Stimulated activated effector memory CD8-positive, alpha-beta T cell treated with anti-CD3 and anti-CD28 coated beads, Interleukin-12 subunit alpha, Interleukin-12 subunit beta, amount 100 ng/mL, for 72 hours (primary cell): Measurements from ENCODE around the gene F8.
A peak's percentile ranks its signal among the peaks of the same experiment; 100 is the strongest.

Experiments
- ATAC-seq: fragments of 150-1000 bp; cut with Tn5 transposase; 2 replicates; pipeline ENCODE4 v1.10.0; 2021
- DNase-seq, 2 donors: peaks; one replicate each; pipeline ENCODE4 v3.0.0; 2021 to 2022; ENCODE audit warnings: low spot score in 2 of 2
- H3K27ac Mint-ChIP-seq: one replicate; pipeline ENCODE4 v1.8.0; 2022; ENCODE audit warnings: mild to moderate bottlenecking, mixed read lengths
- H3K36me3 Mint-ChIP-seq: one replicate; pipeline ENCODE4 v1.8.0; 2022; ENCODE audit warnings: mild to moderate bottlenecking, mixed read lengths
- H3K4me1 Mint-ChIP-seq: one replicate; pipeline ENCODE4 v1.8.0; 2022; ENCODE audit warnings: mixed read lengths
- H3K4me3 Mint-ChIP-seq: one replicate; pipeline ENCODE4 v1.8.0; 2022; ENCODE audit warnings: mild to moderate bottlenecking, mixed read lengths
- H3K9me3 Mint-ChIP-seq: one replicate; pipeline ENCODE4 v1.8.0; 2022; ENCODE audit warnings: mixed read lengths

The F8 gene

GRCh38 chrX:155052738-155053498 lies 30.4 kb upstream of the F8 start:
- Mint-ChIP-seq H3K27ac (peak overlapping the region; percentile 12), H3K4me1 (peaks cover 24% of the 10 kb centered on the region), H3K4me3 (no peak overlapping the region), H3K36me3 (peaks cover 31% of the 10 kb centered on the region), H3K9me3 (no peaks in the 10 kb centered on the region)
- peak; percentile 42 for ATAC-seq
- no peak for DNase-seq

- DNase-seq (peak in 1 of 2 donors; percentile 59), ATAC-seq (no peak)
- H3K4me1 Mint-ChIP-seq, result peaks cover 13% of the 10 kb centered on the region
- no peaks in the 10 kb centered on the region for H3K9me3 Mint-ChIP-seq
- H3K36me3 Mint-ChIP-seq, result peaks cover 49% of the 10 kb centered on the region
- no peak overlapping the region for H3K4me3 Mint-ChIP-seq
- no peak overlapping the region for H3K27ac Mint-ChIP-seq
Measured at GRCh38 chrX:155048977-155049619, 26.6 kb upstream of the F8 start.

GRCh38 chrX:155046811-155047528 lies 24.4 kb upstream of the F8 start:
- no peak for DNase-seq
- H3K4me1 Mint-ChIP-seq, result peaks cover 8% of the 10 kb centered on the region
- no peak overlapping the region for H3K27ac Mint-ChIP-seq
- no peaks in the 10 kb centered on the region for H3K9me3 Mint-ChIP-seq
- H3K4me3 Mint-ChIP-seq, result no peak overlapping the region
- H3K36me3 Mint-ChIP-seq, result peaks cover 49% of the 10 kb centered on the region
- no peak for ATAC-seq

GRCh38 chrX:155046129-155046810 lies 23.7 kb upstream of the F8 start:
- DNase-seq (no peak), ATAC-seq (no peak)
- Mint-ChIP-seq H3K4me3 (no peak overlapping the region), H3K36me3 (peaks cover 43% of the 10 kb centered on the region), H3K4me1 (peaks cover 8% of the 10 kb centered on the region), H3K27ac (no peak overlapping the region), H3K9me3 (no peaks in the 10 kb centered on the region)

GRCh38 chrX:155035688-155036087 lies 13.2 kb upstream of the F8 start:
- H3K36me3 Mint-ChIP-seq, result peaks cover 43% of the 10 kb centered on the region
- peaks cover 21% of the 10 kb centered on the region for H3K4me1 Mint-ChIP-seq
- H3K4me3 Mint-ChIP-seq, result no peak overlapping the region
- no peak for ATAC-seq
- no peaks in the 10 kb centered on the region for H3K9me3 Mint-ChIP-seq
- DNase-seq, result no peak
- H3K27ac Mint-ChIP-seq, result no peak overlapping the region

- no peak overlapping the region for H3K27ac Mint-ChIP-seq
- ATAC-seq (no peak), DNase-seq (no peak)
- H3K4me3 Mint-ChIP-seq, result no peak overlapping the region
- H3K36me3 Mint-ChIP-seq, result peaks cover 46% of the 10 kb centered on the region
- peaks cover 15% of the 10 kb centered on the region for H3K4me1 Mint-ChIP-seq
- H3K9me3 Mint-ChIP-seq, result no peaks in the 10 kb centered on the region
Measured at GRCh38 chrX:155031657-155032056, 9.1 kb upstream of the F8 start.

GRCh38 chrX:155028877-155029291 lies 6.4 kb upstream of the F8 start:
- ATAC-seq, result no peak
- H3K4me1 Mint-ChIP-seq, result peaks cover 15% of the 10 kb centered on the region
- DNase-seq, result no peak
- H3K4me3 Mint-ChIP-seq, result peak overlapping the region; percentile 73
- no peaks in the 10 kb centered on the region for H3K9me3 Mint-ChIP-seq
- H3K36me3 Mint-ChIP-seq, result peaks cover 24% of the 10 kb centered on the region
- H3K27ac Mint-ChIP-seq, result no peak overlapping the region

GRCh38 chrX:155028129-155028528 lies 5.6 kb upstream of the F8 start:
- DNase-seq (no peak), ATAC-seq (no peak)
- Mint-ChIP-seq H3K36me3 (peaks cover 24% of the 10 kb centered on the region), H3K4me1 (peaks cover 15% of the 10 kb centered on the region), H3K9me3 (no peaks in the 10 kb centered on the region), H3K4me3 (peak overlapping the region; percentile 73), H3K27ac (peak overlapping the region; percentile 92)

- H3K4me1 Mint-ChIP-seq, result peaks cover 15% of the 10 kb centered on the region
- peak; percentile 49 for ATAC-seq
- H3K27ac Mint-ChIP-seq, result peak overlapping the region; percentile 92
- no peaks in the 10 kb centered on the region for H3K9me3 Mint-ChIP-seq
- no peak for DNase-seq
- H3K4me3 Mint-ChIP-seq, result peak overlapping the region; percentile 73
- peaks cover 24% of the 10 kb centered on the region for H3K36me3 Mint-ChIP-seq
Measured at GRCh38 chrX:155027509-155028066, 5.1 kb upstream of the F8 start.

- peak within 1 kb of the TSS; percentile 92 for H3K27ac Mint-ChIP-seq
- no peaks in the 10 kb centered on the region for H3K9me3 Mint-ChIP-seq
Measured at GRCh38 chrX:155026727-155027508, 4.4 kb upstream of the F8 start, which contains the start of gene FUNDC2. Gene FUNDC2, plus strand, starts transcription at chrX:155026844. Its CDS starts 95 bp downstream, at chrX:155026939.

GRCh38 chrX:155026420-155026726 lies 3.9 kb upstream of the F8 start:
- no peak for ATAC-seq
- DNase-seq, result no peak
- peaks cover 24% of the 10 kb centered on the region for H3K36me3 Mint-ChIP-seq
- peaks cover 15% of the 10 kb centered on the region for H3K4me1 Mint-ChIP-seq
- H3K27ac Mint-ChIP-seq, result peak overlapping the region; percentile 92
- peak overlapping the region; percentile 73 for H3K4me3 Mint-ChIP-seq
- H3K9me3 Mint-ChIP-seq, result no peaks in the 10 kb centered on the region

More at GRCh38 chrX:155026727-155027508, 4.4 kb upstream of the F8 start, which contains the start of gene FUNDC2:
- ATAC-seq, result peak; percentile 93
- peak within 1 kb of the TSS; percentile 73 for H3K4me3 Mint-ChIP-seq
- peaks cover 15% of the 10 kb centered on the region for H3K4me1 Mint-ChIP-seq
- DNase-seq, result peak; percentile 71 to 93
- peaks cover 24% of the 10 kb centered on the region for H3K36me3 Mint-ChIP-seq

GRCh38 chrX:155023907-155024833 lies 1.6 kb upstream of the F8 start:
- H3K27ac Mint-ChIP-seq, result no peak overlapping the region
- H3K36me3 Mint-ChIP-seq, result peaks cover 22% of the 10 kb centered on the region
- ATAC-seq (no peak), DNase-seq (no peak)
- no peak overlapping the region for H3K4me3 Mint-ChIP-seq
- no peaks in the 10 kb centered on the region for H3K9me3 Mint-ChIP-seq
- peaks cover 8% of the 10 kb centered on the region for H3K4me1 Mint-ChIP-seq

- no peaks in the 10 kb centered on the region for H3K36me3 Mint-ChIP-seq
- no peaks in the 10 kb centered on the region for H3K9me3 Mint-ChIP-seq
- H3K27ac Mint-ChIP-seq, result no peak overlapping the region
- H3K4me1 Mint-ChIP-seq, result no peaks in the 10 kb centered on the region
- H3K4me3 Mint-ChIP-seq, result no peak overlapping the region
- ATAC-seq (no peak), DNase-seq (no peak)
Measured at GRCh38 chrX:155020591-155020990, 1.9 kb downstream of the F8 start.
